ENCODE results near the gene QRSL1.

GRCh38 chr6:106714281-106714680 is 84.9 kb downstream of the QRSL1 start:
- TF ChIP-seq CTCF (IDR thresholded peaks at IDR 0.05; ENCODE audit: low read depth, low read length, poor library complexity, severe bottlenecking) (no peak), EZH2phosphoT487 (IDR thresholded peaks at IDR 0.05; ENCODE audit: borderline replicate concordance, low read length) (no peak)

Data from DOHH2 (cell line).